SK-N-SH (cell line): ENCODE results near the gene STARD13. TPM values are rescaled to one million over a fixed set of nuclear protein-coding genes. Genes with fewer than 3 reads are reported as not detected.

ENCODE experiments used
- CTCF ChIA-PET: fragments of 300-600, 350-600 bp; formaldehyde crosslinking; extraction: SDS; loops from one replicate; lab custom pipeline; 2021; lab: Yijun Ruan, JAX
- POLR2A ChIA-PET: fragments of 350-600 bp; sonication (Branson Sonifier 250); formaldehyde crosslinking; extraction: SDS; loops from one replicate; lab custom pipeline; 2020; ENCODE audit warnings: antibody characterized with exemption, inconsistent platforms; lab: Yijun Ruan, JAX
- DNase-seq: peaks from one replicate; pipeline ENCODE4 v3.0.0; 2012
- H2AFZ ChIP-seq: fragments of 200-600 bp; sonication (generic); 2 replicates; pipeline ENCODE4 v1.8.1; 2016; ENCODE audit warnings: antibody characterized with exemption, mild to moderate bottlenecking, low read depth
- H3F3A ChIP-seq: fragments of 200-600 bp; sonication (generic); replicated peaks from 2 replicates; pipeline ENCODE3; 2016; ENCODE audit warnings: antibody characterized with exemption, mild to moderate bottlenecking; ENCODE audit not compliant: insufficient read depth
- H3K27ac ChIP-seq, 2 experiments: fragments of 200-500 bp in 1 of 2; fragments of 200-600 bp in 1 of 2; sonication (Bioruptor generic) in 1 of 2; sonication (generic), shearing (Covaris generic) in 1 of 2; 2 replicates each; pipeline versions ENCODE4 v1.5.1 to v1.6.1; 2014 to 2016; ENCODE audit warnings: low read depth in 2 of 2, inconsistent platforms in 1 of 2, low read length in 1 of 2, mild to moderate bottlenecking in 1 of 2, mixed read lengths in 1 of 2
- H3K27me3 ChIP-seq: fragments of 200-600 bp; sonication (generic), shearing (Covaris generic); 2 replicates; pipeline ENCODE4 v1.6.1; 2016; ENCODE audit warnings: mixed run types; ENCODE audit not compliant: insufficient read depth
- H3K36me3 ChIP-seq, 2 experiments: fragments of 200-500 bp in 1 of 2; fragments of 200-600 bp in 1 of 2; sonication (Bioruptor generic) in 1 of 2; sonication (generic) in 1 of 2; replicated peaks in 1 of 2; 2 replicates each; pipeline versions ENCODE3 to v1.5.1; 2014 to 2016; ENCODE audit warnings: low read length in 1 of 2, mild to moderate bottlenecking in 1 of 2; ENCODE audit not compliant: insufficient read depth in 2 of 2, control insufficient read depth in 1 of 2
- H3K4me1 ChIP-seq, 2 experiments: fragments of 200-500 bp in 1 of 2; fragments of 200-600 bp in 1 of 2; sonication (Bioruptor generic) in 1 of 2; sonication (generic), shearing (Covaris generic) in 1 of 2; 2 replicates each; pipeline versions ENCODE4 v1.5.1 to v1.6.1; 2014 to 2016; ENCODE audit warnings: low read depth in 1 of 2, low read length in 1 of 2, mixed run types in 1 of 2; ENCODE audit not compliant: insufficient read depth in 2 of 2, control insufficient read depth in 1 of 2
- H3K4me2 ChIP-seq: fragments of 200-600 bp; sonication (generic), shearing (Covaris generic); 2 replicates; pipeline ENCODE4 v1.6.1; 2017; ENCODE audit warnings: mixed run types
- H3K4me3 ChIP-seq, 2 experiments: fragments of 200-500 bp in 1 of 2; fragments of 200-600 bp in 1 of 2; sonication (Bioruptor generic) in 1 of 2; sonication (generic), shearing (Covaris generic) in 1 of 2; 2 replicates each; pipeline versions ENCODE4 v1.5.1 to v1.8.1; 2014 to 2016; ENCODE audit warnings: low read depth in 2 of 2, inconsistent platforms in 1 of 2, low read length in 1 of 2, mild to moderate bottlenecking in 1 of 2, mixed read lengths in 1 of 2, moderate library complexity in 1 of 2
- H3K79me2 ChIP-seq: fragments of 200-600 bp; sonication (generic); 2 replicates; pipeline ENCODE4 v1.8.1; 2017; ENCODE audit warnings: mild to moderate bottlenecking; ENCODE audit not compliant: insufficient read depth
- H3K9ac ChIP-seq: fragments of 200-600 bp; sonication (generic); 2 replicates; pipeline ENCODE4 v1.6.1; 2017; ENCODE audit warnings: mixed run types
- H3K9me2 ChIP-seq: fragments of 200-600 bp; sonication (generic); 2 replicates; pipeline ENCODE4 v1.6.1; 2017; ENCODE audit warnings: mixed run types
- H3K9me3 ChIP-seq: fragments of 200-600 bp; sonication (generic); 2 replicates; pipeline ENCODE4 v1.6.1; 2017; ENCODE audit warnings: mixed run types, mild to moderate bottlenecking, moderate library complexity
- H4K20me1 ChIP-seq: fragments of 200-600 bp; sonication (generic); 2 replicates; pipeline ENCODE4 v1.6.1; 2017; ENCODE audit warnings: mild to moderate bottlenecking, mixed run types; ENCODE audit not compliant: insufficient read depth
- CTCF ChIP-seq: fragments of 200-600 bp; sonication (generic); IDR thresholded peaks from 2 replicates; pipeline ENCODE4 v1.6.1; 2017; ENCODE audit warnings: antibody characterized with exemption, mild to moderate bottlenecking, moderate library complexity
- GABPA ChIP-seq: IDR thresholded peaks from 2 replicates; pipeline ENCODE4 v1.4.0; 2012; ENCODE audit warnings: low read depth, mild to moderate bottlenecking
- IRF3 ChIP-seq: fragments of 150-350 bp; IDR thresholded peaks from 2 replicates; pipeline ENCODE4 v1.6.1; 2016; ENCODE audit warnings: mild to moderate bottlenecking, low read depth, low read length
- NFIC ChIP-seq: IDR thresholded peaks from 2 replicates; pipeline ENCODE4 v1.4.0; 2012; ENCODE audit warnings: borderline replicate concordance
- PBX3 ChIP-seq: IDR thresholded peaks from 2 replicates; pipeline ENCODE4; 2012
- RAD21 ChIP-seq: IDR thresholded peaks from 2 replicates; pipeline ENCODE4 v1.6.1; 2012; ENCODE audit warnings: mild to moderate bottlenecking, low read length
- RFX5 ChIP-seq: IDR thresholded peaks from 2 replicates; pipeline ENCODE4 v1.6.1; 2012; ENCODE audit warnings: mild to moderate bottlenecking, improper control_type of control experiment, low read length
- RXRA ChIP-seq: IDR thresholded peaks from 2 replicates; pipeline ENCODE4 v1.4.0; 2012; ENCODE audit warnings: low read depth, mild to moderate bottlenecking, borderline replicate concordance
- USF1 ChIP-seq: IDR thresholded peaks from 2 replicates; pipeline ENCODE4 v1.4.0; 2012; ENCODE audit warnings: low read depth, borderline replicate concordance
- YY1 ChIP-seq: IDR thresholded peaks from 2 replicates; pipeline ENCODE4 v1.4.0; 2012; ENCODE audit warnings: low read depth, mild to moderate bottlenecking
- ZBTB33 ChIP-seq: IDR thresholded peaks from 2 replicates; pipeline ENCODE4 v1.4.0; 2012; ENCODE audit warnings: low read depth, borderline replicate concordance
- WGBS: methylation state at CpG from one replicate; pipeline ENCODE4 v1.1.6; 2017; ENCODE audit warnings: low lambda C conversion rate; 5-methylcytosine and 5-hydroxymethylcytosine counted together
- polyA plus RNA-seq, 3 experiments: library from polyadenylated mRNA; depleted of rRNA; stranded (reverse); fragments of >200 nt; gene quantifications; 2 replicates each; pipeline ENCODE4 v1.2.3, GENCODE V29; 2012

Gene STARD13
- polyA plus RNA-seq, 1 of the 3 experiments (the other 2 are of a cell fraction), result 5.7 TPM

- Histone ChIP-seq H3K36me3 (peaks cover 0 to 3% of the 10 kb centered on the region in 2 experiments), H3K4me2 (no peak overlapping the region), H4K20me1 (no peaks in the 10 kb centered on the region), H3K27ac (no peak overlapping the region), H3F3A (peaks cover 10% of the 10 kb centered on the region), H3K27me3 (no peaks in the 10 kb centered on the region), H3K9ac (no peak overlapping the region), H3K9me3 (no peaks in the 10 kb centered on the region), H3K9me2 (no peaks in the 10 kb centered on the region), H3K4me1 (peaks cover 7 to 39% of the 10 kb centered on the region in 2 experiments; a peak in 2 of 4 replicates), H2AFZ (no peak overlapping the region), H3K4me3 (no peak overlapping the region), H3K79me2 (peaks cover 81% of the 10 kb centered on the region)
- TF ChIP-seq USF1, result no peak
- no peak for TF ChIP-seq IRF3
- no peak for TF ChIP-seq NFIC
- no peak for TF ChIP-seq PBX3
- TF ChIP-seq GABPA, result no peak
- no peak for TF ChIP-seq RFX5
- TF ChIP-seq RXRA, result no peak
- TF ChIP-seq CTCF, result no peak
- CTCF ChIA-PET, result interaction anchor here (0.7 kb wide), 1 partner anchor 190 kb away, joined by 3 read pairs; no protein-coding TSS in a partner anchor
- 95% methylated on average over 2 of the region's 2 CpGs for WGBS
- DNase-seq, result no peak
- POLR2A ChIA-PET, result no interaction called here
Measured at GRCh38 chr13:33265607-33266006, 19.9 kb downstream of the STARD13 start.

GRCh38 chr13:33265133-33265532, 20.4 kb downstream of the STARD13 start:
- Histone ChIP-seq H3K9me3 (no peaks in the 10 kb centered on the region), H3K27me3 (no peaks in the 10 kb centered on the region), H4K20me1 (no peaks in the 10 kb centered on the region), H3K9ac (no peak overlapping the region), H3K4me3 (no peak overlapping the region), H3K4me1 (peaks cover 10 to 44% of the 10 kb centered on the region in 2 experiments; a peak in 2 of 4 replicates), H3K27ac (no peak overlapping the region), H2AFZ (no peak overlapping the region), H3K36me3 (peaks cover 0 to 3% of the 10 kb centered on the region in 2 experiments), H3K9me2 (no peaks in the 10 kb centered on the region), H3K79me2 (peaks cover 81% of the 10 kb centered on the region), H3F3A (peaks cover 10% of the 10 kb centered on the region), H3K4me2 (no peak overlapping the region)
- TF ChIP-seq ZBTB33 (no peak), RAD21 (no peak), YY1 (no peak), RFX5 (no peak)
- POLR2A ChIA-PET, result no interaction called here
- CTCF ChIA-PET, result interaction anchor here (0.7 kb wide), 1 partner anchor 189 kb away, joined by 3 read pairs; no protein-coding TSS in a partner anchor
- DNase-seq, result no peak
